ENCODE data around the gene PGLYRP3.

The PGLYRP3 gene

GRCh38 chr1:153261281-153262069 is 51.3 kb downstream of the PGLYRP3 start:
- H3K27me3 Mint-ChIP-seq = peaks cover 77% of the 10 kb centered on the region
- H3K27ac Mint-ChIP-seq = no peak overlapping the region

DNA sequence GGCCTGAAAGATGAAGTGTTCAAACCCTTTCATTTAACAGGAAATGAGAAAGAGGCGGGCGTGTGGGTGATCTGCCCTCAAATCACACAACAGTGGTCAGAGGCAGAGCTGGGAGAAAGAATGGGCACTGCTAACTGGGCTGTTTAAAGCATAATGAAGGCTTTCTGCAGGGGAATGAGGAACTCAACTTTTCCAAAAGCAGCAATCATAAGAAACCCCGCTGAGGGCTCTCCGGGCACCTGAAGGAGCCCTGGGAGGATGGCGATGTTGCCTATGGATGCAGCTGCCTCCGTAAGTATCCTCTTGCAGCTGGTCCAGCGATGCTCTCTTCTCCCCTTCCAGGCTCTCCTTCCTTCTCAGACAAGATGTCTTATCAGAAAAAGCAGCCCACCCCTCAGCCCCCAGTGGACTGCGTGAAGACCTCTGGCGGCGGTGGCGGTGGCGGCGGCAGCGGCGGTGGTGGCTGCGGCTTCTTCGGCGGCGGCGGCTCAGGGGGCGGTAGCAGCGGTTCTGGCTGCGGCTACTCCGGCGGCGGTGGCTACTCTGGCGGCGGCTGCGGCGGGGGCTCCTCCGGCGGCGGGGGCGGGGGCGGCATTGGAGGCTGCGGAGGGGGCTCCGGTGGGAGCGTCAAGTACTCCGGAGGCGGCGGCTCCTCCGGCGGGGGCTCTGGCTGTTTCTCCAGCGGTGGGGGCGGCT is 52.0 kb downstream of the PGLYRP3 start:
- Mint-ChIP-seq H3K9me3 (no peaks in the 10 kb centered on the region), H3K4me3 (peak overlapping the region; percentile 27 to 28), H3K27me3 (peaks cover 70% of the 10 kb centered on the region), H3K4me1 (peaks cover 30% of the 10 kb centered on the region), H3K27ac (no peak overlapping the region)
- peak; percentile 29 to 32 for DNase-seq
- peak; percentile 64 for ATAC-seq

More at GRCh38 chr1:153261281-153262069, 51.3 kb downstream of the PGLYRP3 start:
- DNase-seq (peak in 1 of 2 donors; percentile 20), ATAC-seq (peak; percentile 31)
- Mint-ChIP-seq H3K4me1 (peaks cover 30% of the 10 kb centered on the region), H3K4me3 (peak overlapping the region; percentile 69 to 77), H3K9me3 (no peaks in the 10 kb centered on the region)

GRCh38 chr1:153259387-153259786 is 53.4 kb downstream of the PGLYRP3 start, which contains the start of gene LORICRIN:
TSS of gene LORICRIN (plus strand) at chr1:153259687. CDS start at chr1:153260950, 1,263 bp downstream.
- ATAC-seq (no peak), DNase-seq (no peak)
- Mint-ChIP-seq H3K4me3 (peak within 1 kb of the TSS; percentile 27 to 28), H3K27ac (no peak within 1 kb of the TSS), H3K9me3 (no peaks in the 10 kb centered on the region), H3K27me3 (peaks cover 61% of the 10 kb centered on the region), H3K4me1 (peaks cover 30% of the 10 kb centered on the region)

- H3K4me3 Mint-ChIP-seq = no peak overlapping the region
- no peak for DNase-seq
- peak; percentile 31 for ATAC-seq
- peaks cover 37% of the 10 kb centered on the region for H3K27me3 Mint-ChIP-seq
- H3K4me1 Mint-ChIP-seq = no peaks in the 10 kb centered on the region
- no peak overlapping the region for H3K27ac Mint-ChIP-seq
- no peaks in the 10 kb centered on the region for H3K9me3 Mint-ChIP-seq
These were observed 59.1 kb downstream of the PGLYRP3 start for GRCh38 chr1:153253693-153254092.

DNA sequence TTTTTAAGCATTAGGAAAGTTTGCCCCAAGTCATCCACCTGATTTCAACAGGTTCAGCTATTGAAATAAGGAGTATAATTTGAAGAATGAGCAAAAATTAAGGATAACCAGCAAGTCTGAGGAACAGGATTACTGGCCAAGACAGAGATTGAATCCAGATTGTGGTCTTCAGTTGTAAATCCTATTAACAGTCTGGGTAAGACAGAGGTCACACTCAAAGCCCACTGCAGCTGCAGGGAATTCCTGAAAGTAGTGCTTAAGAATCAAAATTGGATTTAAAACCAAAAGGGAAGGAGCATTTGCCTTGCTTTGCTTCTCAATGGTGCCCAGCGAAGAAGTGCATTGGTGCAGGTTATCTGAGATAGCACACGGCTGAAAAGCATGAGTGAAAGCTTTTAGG is 59.7 kb downstream of the PGLYRP3 start:
- Mint-ChIP-seq H3K9me3 (no peaks in the 10 kb centered on the region), H3K27ac (no peak overlapping the region), H3K27me3 (peaks cover 32% of the 10 kb centered on the region), H3K4me1 (no peaks in the 10 kb centered on the region), H3K4me3 (no peak overlapping the region)
- no peak for DNase-seq
- ATAC-seq = no peak

GRCh38 chr1:153251988-153252387 is 60.8 kb downstream of the PGLYRP3 start:
- peaks cover 34% of the 10 kb centered on the region for H3K27me3 Mint-ChIP-seq
- no peaks in the 10 kb centered on the region for H3K9me3 Mint-ChIP-seq
- no peak overlapping the region for H3K4me3 Mint-ChIP-seq
- DNase-seq (no peak), ATAC-seq (no peak)
- H3K4me1 Mint-ChIP-seq = no peaks in the 10 kb centered on the region
- H3K27ac Mint-ChIP-seq = no peak overlapping the region

GRCh38 chr1:153251562-153251961 is 61.2 kb downstream of the PGLYRP3 start:
- Mint-ChIP-seq H3K9me3 (no peaks in the 10 kb centered on the region), H3K27me3 (peaks cover 34% of the 10 kb centered on the region), H3K27ac (no peak overlapping the region), H3K4me1 (no peaks in the 10 kb centered on the region), H3K4me3 (no peak overlapping the region)
- DNase-seq (no peak), ATAC-seq (no peak)

GRCh38 chr1:153251087-153251486 is 61.7 kb downstream of the PGLYRP3 start:
- H3K9me3 Mint-ChIP-seq = no peaks in the 10 kb centered on the region
- H3K27ac Mint-ChIP-seq = no peak overlapping the region
- no peaks in the 10 kb centered on the region for H3K4me1 Mint-ChIP-seq
- no peak for DNase-seq
- peaks cover 34% of the 10 kb centered on the region for H3K27me3 Mint-ChIP-seq
- ATAC-seq = no peak
- H3K4me3 Mint-ChIP-seq = no peak overlapping the region

- Mint-ChIP-seq H3K27me3 (peaks cover 34% of the 10 kb centered on the region), H3K4me1 (no peaks in the 10 kb centered on the region), H3K9me3 (peaks cover 0 to under 1% of the 10 kb centered on the region in 2 donors), H3K4me3 (no peak overlapping the region), H3K27ac (no peak overlapping the region)
- ATAC-seq (no peak), DNase-seq (no peak)
These were observed 62.6 kb downstream of the PGLYRP3 start for GRCh38 chr1:153250166-153250565.

- Mint-ChIP-seq H3K27ac (no peak overlapping the region), H3K4me3 (no peak overlapping the region), H3K9me3 (peaks cover 11 to 13% of the 10 kb centered on the region in 2 donors), H3K27me3 (peaks cover 34% of the 10 kb centered on the region), H3K4me1 (no peaks in the 10 kb centered on the region)
- no peak for DNase-seq
- ATAC-seq = no peak
These were observed 64.4 kb downstream of the PGLYRP3 start for GRCh38 chr1:153248176-153248879.

Data from stimulated activated naive CD8-positive, alpha-beta T cell treated with anti-CD3 and anti-CD28 coated beads, Interleukin-15, amount 100 ng/mL, for 72 hours (primary cell).